DOHH2 (cell line): ENCODE results near the gene CACNA1E.

Experiments used
- H3F3A ChIP-seq: fragments of 200-600 bp; sonication (generic), shearing (Covaris generic); 2 replicates; pipeline ENCODE4 v1.6.0; 2016; ENCODE audit warnings: antibody characterized with exemption, mild to moderate bottlenecking; ENCODE audit not compliant: control insufficient read depth, insufficient read depth
- H3K27ac ChIP-seq: fragments of 200-600 bp; sonication (generic); 2 replicates; pipeline ENCODE4 v1.5.1; 2014; ENCODE audit warnings: low read depth, mild to moderate bottlenecking, low read length, moderate library complexity
- H3K27me3 ChIP-seq: fragments of 200-600 bp; sonication (generic); 2 replicates; pipeline ENCODE4 v1.6.1; 2014; ENCODE audit warnings: mild to moderate bottlenecking, low read length, mixed read lengths; ENCODE audit not compliant: control insufficient read depth
- H3K36me3 ChIP-seq: fragments of 200-600 bp; sonication (generic); 2 replicates; pipeline ENCODE4 v1.6.1; 2014; ENCODE audit warnings: mild to moderate bottlenecking, low read length, moderate library complexity, mixed read lengths; ENCODE audit not compliant: control insufficient read depth
- H3K4me1 ChIP-seq: fragments of 200-600 bp; sonication (generic); 2 replicates; pipeline ENCODE4 v1.6.1; 2014; ENCODE audit warnings: mild to moderate bottlenecking, low read length, mixed read lengths; ENCODE audit not compliant: control insufficient read depth
- H3K4me2 ChIP-seq: fragments of 200-600 bp; sonication (generic); 2 replicates; pipeline ENCODE4 v1.6.0; 2014; ENCODE audit warnings: mild to moderate bottlenecking, low read length, moderate library complexity
- H3K4me3 ChIP-seq: fragments of 200-600 bp; sonication (generic); 2 replicates; pipeline ENCODE4 v1.5.1; 2014; ENCODE audit warnings: mild to moderate bottlenecking, low read length, mixed read lengths
- H3K79me2 ChIP-seq: fragments of 200-600 bp; sonication (generic); 2 replicates; pipeline ENCODE4 v1.6.1; 2014; ENCODE audit warnings: mild to moderate bottlenecking, low read length, mixed read lengths; ENCODE audit not compliant: control insufficient read depth
- H3K9me2 ChIP-seq: fragments of 200-600 bp; sonication (generic); replicated peaks from 2 replicates; pipeline ENCODE4 v1.6.1; 2014; ENCODE audit warnings: mild to moderate bottlenecking, low read length, mixed read lengths; ENCODE audit not compliant: control insufficient read depth
- H3K9me3 ChIP-seq: fragments of 200-600 bp; sonication (generic); 2 replicates; pipeline ENCODE4 v1.6.1; 2014; ENCODE audit warnings: antibody characterized with exemption, low read length, mixed read lengths; ENCODE audit not compliant: control insufficient read depth, insufficient read depth
- H4K20me1 ChIP-seq: fragments of 200-600 bp; sonication (generic); 2 replicates; pipeline ENCODE4 v1.6.0; 2014; ENCODE audit warnings: low read depth, mild to moderate bottlenecking, antibody characterized with exemption, low read length, moderate library complexity; ENCODE audit not compliant: control insufficient read depth, insufficient read depth
- EZH2phosphoT487 ChIP-seq: fragments of 200-600 bp; sonication (generic); IDR thresholded peaks from 2 replicates; pipeline ENCODE4 v1.6.1; 2017; ENCODE audit warnings: borderline replicate concordance, mild to moderate bottlenecking, antibody characterized with exemption, low read length, moderate library complexity, mixed read lengths
- TF ChIP-seq, protein P1 (sequence below): fragments of 200-600 bp; sonication (generic); IDR thresholded peaks from one replicate; pipeline ENCODE4 v1.5.1; 2014; ENCODE audit warnings: antibody characterized with exemption, mild to moderate bottlenecking, low read depth, low read length; ENCODE audit not compliant: poor library complexity, severe bottlenecking

Gene CACNA1E

DNA sequence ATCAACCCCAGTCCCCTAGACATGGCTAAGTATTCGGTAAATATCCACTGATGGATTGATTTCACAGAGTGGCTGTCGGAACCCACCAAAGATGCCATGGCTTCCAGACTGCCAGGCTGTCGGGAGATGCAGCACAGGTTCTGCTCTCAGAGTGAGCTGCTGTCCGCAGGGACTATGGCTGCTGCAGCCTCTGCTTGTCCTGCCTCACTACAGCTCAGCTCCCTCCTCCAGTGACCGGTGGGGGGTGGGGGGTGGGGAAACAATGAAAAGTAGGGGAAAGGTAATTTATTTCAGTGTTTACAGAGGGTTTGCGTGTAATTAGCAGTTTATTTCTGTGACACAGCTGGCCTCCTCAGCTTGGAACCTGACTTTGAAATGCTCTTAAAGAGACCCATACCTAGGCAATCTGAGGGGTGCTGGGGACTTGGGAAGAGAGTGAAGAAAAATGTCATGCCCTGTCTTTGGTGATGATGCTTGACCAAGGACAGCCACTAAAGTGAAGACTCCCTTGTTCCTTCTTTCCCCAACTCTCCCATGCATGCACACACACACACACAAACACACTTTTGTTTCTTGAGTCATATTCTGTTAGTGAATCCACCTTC is 109.0 kb downstream of the CACNA1E start:
- H3K27me3 ChIP-seq: no peaks in the 10 kb centered on the region
- no peaks in the 10 kb centered on the region for H3K9me3 ChIP-seq
- no peaks in the 10 kb centered on the region for H3F3A ChIP-seq
- H3K9me2 ChIP-seq: no peaks in the 10 kb centered on the region
- no peak overlapping the region for H3K4me3 ChIP-seq
- no peak overlapping the region for H3K4me2 ChIP-seq
- no peaks in the 10 kb centered on the region for H3K4me1 ChIP-seq
- H3K79me2 ChIP-seq: no peaks in the 10 kb centered on the region
- no peak overlapping the region for H3K27ac ChIP-seq
- H3K36me3 ChIP-seq: no peaks in the 10 kb centered on the region
- H4K20me1 ChIP-seq: no peaks in the 10 kb centered on the region
- no peak for TF ChIP-seq EZH2phosphoT487
- TF ChIP-seq, protein P1, sequence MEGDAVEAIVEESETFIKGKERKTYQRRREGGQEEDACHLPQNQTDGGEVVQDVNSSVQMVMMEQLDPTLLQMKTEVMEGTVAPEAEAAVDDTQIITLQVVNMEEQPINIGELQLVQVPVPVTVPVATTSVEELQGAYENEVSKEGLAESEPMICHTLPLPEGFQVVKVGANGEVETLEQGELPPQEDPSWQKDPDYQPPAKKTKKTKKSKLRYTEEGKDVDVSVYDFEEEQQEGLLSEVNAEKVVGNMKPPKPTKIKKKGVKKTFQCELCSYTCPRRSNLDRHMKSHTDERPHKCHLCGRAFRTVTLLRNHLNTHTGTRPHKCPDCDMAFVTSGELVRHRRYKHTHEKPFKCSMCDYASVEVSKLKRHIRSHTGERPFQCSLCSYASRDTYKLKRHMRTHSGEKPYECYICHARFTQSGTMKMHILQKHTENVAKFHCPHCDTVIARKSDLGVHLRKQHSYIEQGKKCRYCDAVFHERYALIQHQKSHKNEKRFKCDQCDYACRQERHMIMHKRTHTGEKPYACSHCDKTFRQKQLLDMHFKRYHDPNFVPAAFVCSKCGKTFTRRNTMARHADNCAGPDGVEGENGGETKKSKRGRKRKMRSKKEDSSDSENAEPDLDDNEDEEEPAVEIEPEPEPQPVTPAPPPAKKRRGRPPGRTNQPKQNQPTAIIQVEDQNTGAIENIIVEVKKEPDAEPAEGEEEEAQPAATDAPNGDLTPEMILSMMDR: no peak

DNA sequence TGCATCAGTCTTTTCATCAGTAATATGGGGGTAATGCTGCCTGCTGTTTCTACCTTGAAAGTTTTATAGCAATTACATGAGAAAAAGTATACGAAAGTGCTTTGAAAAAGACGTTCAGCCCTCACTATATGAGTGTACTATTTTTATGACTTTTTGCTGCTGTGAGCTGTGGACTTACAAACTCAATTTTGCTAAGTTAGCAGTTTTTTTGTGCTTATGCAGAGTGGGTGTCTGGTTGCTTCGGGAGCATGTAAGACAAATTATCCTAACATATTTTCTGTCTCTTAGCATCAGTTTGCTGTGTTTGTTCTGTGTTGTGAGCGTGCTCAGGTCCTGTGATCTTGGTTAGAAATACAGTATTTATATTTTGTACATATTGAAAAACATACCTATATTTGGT is 109.7 kb downstream of the CACNA1E start:
- Histone ChIP-seq H3K4me2 (no peak overlapping the region), H4K20me1 (no peaks in the 10 kb centered on the region), H3K9me2 (no peaks in the 10 kb centered on the region), H3K9me3 (no peaks in the 10 kb centered on the region), H3K4me1 (no peaks in the 10 kb centered on the region), H3K79me2 (no peaks in the 10 kb centered on the region), H3K27ac (no peak overlapping the region), H3K4me3 (no peak overlapping the region), H3F3A (no peaks in the 10 kb centered on the region), H3K27me3 (no peaks in the 10 kb centered on the region), H3K36me3 (no peaks in the 10 kb centered on the region)
- TF ChIP-seq EZH2phosphoT487: no peak

DNA sequence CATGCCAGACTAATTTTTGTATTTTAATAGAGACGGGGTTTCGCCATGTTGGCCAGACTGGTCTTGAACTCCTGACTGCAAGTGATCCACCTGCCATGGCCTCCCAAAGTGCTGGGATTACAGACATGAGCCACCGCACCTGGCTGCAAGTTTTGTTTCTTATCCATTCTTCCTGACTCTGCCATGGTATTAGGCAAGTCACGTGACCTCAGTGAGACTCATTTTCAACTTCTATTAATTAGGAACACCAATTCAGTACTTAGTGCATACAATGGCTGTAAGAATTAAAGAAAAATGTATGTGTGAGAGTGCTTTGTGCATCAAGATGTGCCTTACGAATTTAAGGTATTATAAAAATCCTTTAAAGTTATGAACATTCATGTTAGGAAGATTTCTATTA is 111.2 kb downstream of the CACNA1E start:
- Histone ChIP-seq H4K20me1 (no peaks in the 10 kb centered on the region), H3K4me1 (no peaks in the 10 kb centered on the region), H3K27me3 (no peaks in the 10 kb centered on the region), H3K4me3 (no peak overlapping the region), H3K9me2 (no peaks in the 10 kb centered on the region), H3K36me3 (no peaks in the 10 kb centered on the region), H3F3A (no peaks in the 10 kb centered on the region), H3K9me3 (no peaks in the 10 kb centered on the region), H3K4me2 (no peak overlapping the region), H3K27ac (no peak overlapping the region), H3K79me2 (no peaks in the 10 kb centered on the region)
- TF ChIP-seq, protein P1: no peak
- no peak for TF ChIP-seq EZH2phosphoT487

DNA sequence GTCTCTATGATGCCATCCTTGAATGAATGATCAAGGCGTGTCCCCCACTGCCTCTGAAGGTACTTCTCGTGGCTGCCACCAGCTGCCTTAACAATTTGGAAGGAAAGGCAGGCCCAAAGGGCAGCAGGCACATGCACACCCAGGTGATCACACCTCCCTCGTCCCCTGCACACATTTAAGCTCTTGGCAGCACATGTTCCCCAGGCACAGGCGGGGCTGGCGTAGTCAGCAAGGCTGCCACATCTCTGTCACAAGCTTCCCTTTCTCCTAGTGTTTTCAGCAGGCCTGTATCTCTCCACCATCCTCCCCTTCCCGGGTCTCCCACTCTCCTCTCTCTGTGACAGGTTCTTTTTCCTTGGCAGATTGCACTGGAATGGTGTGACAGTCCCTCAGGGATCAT is 111.9 kb downstream of the CACNA1E start:
- no peaks in the 10 kb centered on the region for H3F3A ChIP-seq
- no peaks in the 10 kb centered on the region for H3K9me2 ChIP-seq
- no peaks in the 10 kb centered on the region for H4K20me1 ChIP-seq
- no peaks in the 10 kb centered on the region for H3K27me3 ChIP-seq
- no peak overlapping the region for H3K4me2 ChIP-seq
- no peaks in the 10 kb centered on the region for H3K36me3 ChIP-seq
- H3K4me1 ChIP-seq: no peaks in the 10 kb centered on the region
- no peak overlapping the region for H3K4me3 ChIP-seq
- H3K27ac ChIP-seq: no peak overlapping the region
- no peaks in the 10 kb centered on the region for H3K79me2 ChIP-seq
- TF ChIP-seq, protein P1: no peak
- no peak for TF ChIP-seq EZH2phosphoT487
- H3K9me3 ChIP-seq: no peaks in the 10 kb centered on the region
